A673 (cell line): Measurements from ENCODE around the gene BACH2.

ENCODE experiments used
- CTCF ChIP-seq: fragments of 300-800, 200-600 bp; sonication (generic); conservative IDR thresholded peaks from 2 replicates; pipeline ENCODE4 v1.5.1; 2017; ENCODE audit warnings: low read depth, mild to moderate bottlenecking, antibody characterized with exemption, low read length, moderate library complexity, mixed read lengths
- EZH2 ChIP-seq: fragments of 200-600 bp; sonication (generic); IDR thresholded peaks from 2 replicates; pipeline ENCODE4 v1.6.1; 2017; ENCODE audit warnings: borderline replicate concordance, low read depth, mild to moderate bottlenecking, mixed read lengths, antibody characterized with exemption, low read length; ENCODE audit not compliant: poor library complexity, severe bottlenecking

DNA sequence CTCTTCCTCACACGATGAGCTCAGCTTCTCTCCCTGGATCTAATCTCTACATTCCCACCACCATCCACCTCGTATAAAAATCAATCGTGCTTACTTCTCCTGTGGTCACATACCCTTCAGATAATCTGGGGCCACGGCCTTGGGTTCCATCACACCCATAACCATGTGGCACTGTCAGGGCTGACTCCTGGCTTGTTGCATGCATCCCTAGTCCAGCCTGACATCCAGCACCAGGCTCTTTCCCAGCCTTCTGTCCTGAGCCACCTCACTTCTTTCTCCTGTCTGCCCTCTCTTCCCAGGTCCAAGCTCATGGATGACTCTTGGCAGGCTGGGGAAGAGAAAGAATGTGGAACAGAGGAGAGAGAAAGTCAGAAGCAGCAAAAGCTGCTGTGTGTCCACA is 199.8 kb downstream of the BACH2 start:
- TF ChIP-seq CTCF, result no peak
- TF ChIP-seq EZH2, result no peak
